ENCODE results near the gene TCERG1L.

TCERG1L gene

GRCh38 chr10:131056091-131056579 lies 255.4 kb downstream of the TCERG1L start:
- no peak for FAIRE-seq

- FAIRE-seq, result no peak
Measured at GRCh38 chr10:131055437-131055836, 256.1 kb downstream of the TCERG1L start.

- FAIRE-seq, result no peak
Measured at GRCh38 chr10:131053192-131053591, 258.3 kb downstream of the TCERG1L start.

- FAIRE-seq, result no peak
Measured at GRCh38 chr10:131050162-131050766, 261.3 kb downstream of the TCERG1L start.

GRCh38 chr10:131049016-131049415 lies 262.5 kb downstream of the TCERG1L start:
- no peak for FAIRE-seq

- FAIRE-seq, result no peak
Measured at GRCh38 chr10:131048606-131049005, 262.9 kb downstream of the TCERG1L start.

GRCh38 chr10:131047501-131047900 lies 264.0 kb downstream of the TCERG1L start:
- no peak for FAIRE-seq

GRCh38 chr10:131046194-131046593 lies 265.3 kb downstream of the TCERG1L start:
- no peak for FAIRE-seq

GRCh38 chr10:131044379-131045111 lies 267.0 kb downstream of the TCERG1L start:
- FAIRE-seq, result no peak

- no peak for FAIRE-seq
Measured at GRCh38 chr10:131043039-131043691, 268.4 kb downstream of the TCERG1L start.
